ENCODE results near the gene USP36.
"Not testable (repeated sequence)": the region's sequence is repeated elsewhere in the genome, so short reads cannot be mapped to it uniquely, and the experiment has no call there.

USP36 gene

DNA sequence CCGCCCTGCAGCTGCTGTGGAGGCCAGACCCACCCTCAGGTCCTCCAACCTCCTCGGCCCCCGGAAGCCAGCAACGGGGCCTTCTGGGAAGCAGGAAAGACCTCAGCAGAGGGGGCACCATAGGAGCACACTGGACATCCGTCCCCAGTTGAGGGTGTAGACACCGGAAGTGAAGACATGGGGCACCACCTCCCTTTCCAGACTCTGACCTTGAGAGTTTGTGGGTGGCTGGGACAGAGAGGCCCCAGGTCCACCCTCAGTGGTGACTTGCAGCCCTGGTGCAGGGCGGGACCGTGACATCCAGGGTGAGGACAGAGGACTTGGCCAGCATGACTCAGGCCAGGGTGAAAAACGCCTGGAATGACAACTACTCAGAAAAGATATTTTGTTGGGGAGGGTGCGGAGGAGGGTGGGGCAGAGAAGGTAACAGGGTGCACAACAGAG lies 42.5 kb upstream of the USP36 start:
- no peaks in the 10 kb centered on the region for H3K36me3 ChIP-seq (ENCODE audit: control insufficient read depth in 1 of 2, insufficient read depth in 2 of 2, low read length in 2 of 2)
- peak overlapping the region; percentile 16 to 32 for H3K4me3 ChIP-seq (ENCODE audit: low read depth in 1 of 2, low read length in 2 of 2)
- H3K9me3 ChIP-seq (ENCODE audit: control insufficient read depth in 1 of 2, low read length in 2 of 2) = no peaks in the 10 kb centered on the region
- peak overlapping the region in 1 of 2 donors; percentile 14 for H3K9ac ChIP-seq (ENCODE audit: low read depth in 1 of 2, low read length in 2 of 2)
- H3K27me3 ChIP-seq (ENCODE audit: control insufficient read depth in 1 of 2, insufficient read depth in 2 of 2, low read length in 2 of 2) = no peaks in the 10 kb centered on the region
- peaks cover 40 to 43% of the 10 kb centered on the region in 2 donors for H3K4me1 ChIP-seq (ENCODE audit: control insufficient read depth in 1 of 2, insufficient read depth in 2 of 2, low read length in 2 of 2)
- H3K27ac ChIP-seq (ENCODE audit: low read depth, low read length) = peak overlapping the region; percentile 80

GRCh38 chr17:78882540-78883088 lies 42.0 kb upstream of the USP36 start:
- H3K9ac ChIP-seq (ENCODE audit: low read depth in 1 of 2, low read length in 2 of 2) = peak overlapping the region; percentile 12 to 14
- no peak overlapping the region for H3K4me3 ChIP-seq (ENCODE audit: low read depth in 1 of 2, low read length in 2 of 2)
- no peaks in the 10 kb centered on the region for H3K27me3 ChIP-seq (ENCODE audit: control insufficient read depth in 1 of 2, insufficient read depth in 2 of 2, low read length in 2 of 2)
- H3K36me3 ChIP-seq (ENCODE audit: control insufficient read depth in 1 of 2, insufficient read depth in 2 of 2, low read length in 2 of 2) = no peaks in the 10 kb centered on the region
- peak overlapping the region; percentile 80 for H3K27ac ChIP-seq (ENCODE audit: low read depth, low read length)
- peaks cover 40 to 43% of the 10 kb centered on the region in 2 donors for H3K4me1 ChIP-seq (ENCODE audit: control insufficient read depth in 1 of 2, insufficient read depth in 2 of 2, low read length in 2 of 2)
- no peaks in the 10 kb centered on the region for H3K9me3 ChIP-seq (ENCODE audit: control insufficient read depth in 1 of 2, low read length in 2 of 2)

DNA sequence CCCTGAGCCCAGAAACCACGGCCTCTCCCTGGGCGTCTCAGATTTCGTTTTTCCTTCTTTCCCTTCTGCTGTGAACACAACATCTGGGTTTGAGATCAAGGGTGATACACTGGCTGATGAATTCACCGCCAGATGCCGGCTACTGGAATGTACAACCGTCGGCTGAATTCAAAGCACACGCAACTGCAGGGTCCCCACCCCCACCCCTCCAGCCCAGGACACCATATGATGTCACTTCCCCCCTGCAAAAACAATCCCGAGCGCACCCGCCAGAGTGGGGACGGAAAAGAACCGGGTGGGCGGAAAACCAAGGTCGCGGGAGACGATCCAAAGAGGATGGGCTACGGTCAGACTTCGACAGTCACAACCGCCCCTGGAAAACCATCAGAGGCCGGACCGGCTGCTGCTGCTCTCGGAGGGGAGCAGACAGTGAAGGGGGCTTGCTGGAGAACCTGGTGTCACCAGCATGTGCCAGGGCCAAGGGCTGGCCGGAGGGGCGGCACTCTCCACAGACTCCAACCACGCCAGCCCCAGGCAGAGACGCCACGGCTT lies 39.1 kb upstream of the USP36 start:
- Histone ChIP-seq H3K27me3 (ENCODE audit: control insufficient read depth in 1 of 2, insufficient read depth in 2 of 2, low read length in 2 of 2) (no peaks in the 10 kb centered on the region), H3K4me3 (ENCODE audit: low read depth in 1 of 2, low read length in 2 of 2) (no peak overlapping the region), H3K9ac (ENCODE audit: low read depth in 1 of 2, low read length in 2 of 2) (peak overlapping the region; percentile 38 to 39), H3K9me3 (ENCODE audit: control insufficient read depth in 1 of 2, low read length in 2 of 2) (no peaks in the 10 kb centered on the region), H3K27ac (ENCODE audit: low read depth, low read length) (peak overlapping the region; percentile 84), H3K36me3 (ENCODE audit: control insufficient read depth in 1 of 2, insufficient read depth in 2 of 2, low read length in 2 of 2) (no peaks in the 10 kb centered on the region), H3K4me1 (ENCODE audit: control insufficient read depth in 1 of 2, insufficient read depth in 2 of 2, low read length in 2 of 2) (peaks cover 31 to 46% of the 10 kb centered on the region in 2 donors)

GRCh38 chr17:78878871-78879527 lies 38.4 kb upstream of the USP36 start:
- H3K27me3 ChIP-seq (ENCODE audit: control insufficient read depth in 1 of 2, insufficient read depth in 2 of 2, low read length in 2 of 2) = no peaks in the 10 kb centered on the region
- H3K4me3 ChIP-seq (ENCODE audit: low read depth in 1 of 2, low read length in 2 of 2) = no peak overlapping the region
- H3K9me3 ChIP-seq (ENCODE audit: control insufficient read depth in 1 of 2, low read length in 2 of 2) = no peaks in the 10 kb centered on the region
- H3K36me3 ChIP-seq (ENCODE audit: control insufficient read depth in 1 of 2, insufficient read depth in 2 of 2, low read length in 2 of 2) = no peaks in the 10 kb centered on the region
- H3K9ac ChIP-seq (ENCODE audit: low read depth in 1 of 2, low read length in 2 of 2) = peak overlapping the region; percentile 35 to 38
- H3K4me1 ChIP-seq (ENCODE audit: control insufficient read depth in 1 of 2, insufficient read depth in 2 of 2, low read length in 2 of 2) = peaks cover 24 to 38% of the 10 kb centered on the region in 2 donors
- H3K27ac ChIP-seq (ENCODE audit: low read depth, low read length) = peak overlapping the region; percentile 62

DNA sequence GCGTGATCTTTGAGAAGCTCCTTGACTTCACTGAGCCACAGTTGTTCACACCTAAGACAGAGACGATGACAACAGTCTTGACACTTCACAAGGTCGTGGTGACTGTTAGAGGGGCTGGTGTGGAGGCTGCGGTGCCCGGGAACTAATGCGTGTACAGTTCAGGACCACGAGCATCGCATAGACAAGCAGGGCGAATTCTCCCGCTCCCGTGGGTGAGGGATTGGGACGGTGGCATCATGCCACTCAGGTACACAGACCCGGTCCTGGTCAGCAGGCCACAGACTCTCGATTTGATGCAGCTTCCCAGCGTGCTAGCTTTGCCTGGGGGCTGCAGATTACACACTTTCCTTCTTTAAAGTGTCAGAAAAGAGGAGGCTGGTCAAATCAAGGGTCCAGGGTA lies 37.6 kb upstream of the USP36 start:
- no peaks in the 10 kb centered on the region for H3K9me3 ChIP-seq (ENCODE audit: control insufficient read depth in 1 of 2, low read length in 2 of 2)
- H3K36me3 ChIP-seq (ENCODE audit: control insufficient read depth in 1 of 2, insufficient read depth in 2 of 2, low read length in 2 of 2) = peaks cover 0 to 4% of the 10 kb centered on the region in 2 donors
- H3K9ac ChIP-seq (ENCODE audit: low read depth in 1 of 2, low read length in 2 of 2) = no peak overlapping the region
- no peak overlapping the region for H3K27ac ChIP-seq (ENCODE audit: low read depth, low read length)
- H3K4me1 ChIP-seq (ENCODE audit: control insufficient read depth in 1 of 2, insufficient read depth in 2 of 2, low read length in 2 of 2) = peaks cover 17 to 31% of the 10 kb centered on the region in 2 donors
- no peak overlapping the region for H3K4me3 ChIP-seq (ENCODE audit: low read depth in 1 of 2, low read length in 2 of 2)
- H3K27me3 ChIP-seq (ENCODE audit: control insufficient read depth in 1 of 2, insufficient read depth in 2 of 2, low read length in 2 of 2) = no peaks in the 10 kb centered on the region

GRCh38 chr17:78876954-78877517 lies 36.4 kb upstream of the USP36 start:
- not testable (repeated sequence) for H3K36me3 ChIP-seq (ENCODE audit: control insufficient read depth in 1 of 2, insufficient read depth in 2 of 2, low read length in 2 of 2); H3K9me3 ChIP-seq (ENCODE audit: control insufficient read depth in 1 of 2, low read length in 2 of 2); H3K27me3 ChIP-seq (ENCODE audit: control insufficient read depth in 1 of 2, insufficient read depth in 2 of 2, low read length in 2 of 2); H3K4me3 ChIP-seq (ENCODE audit: low read depth in 1 of 2, low read length in 2 of 2); H3K9ac ChIP-seq (ENCODE audit: low read depth in 1 of 2, low read length in 2 of 2); H3K27ac ChIP-seq (ENCODE audit: low read depth, low read length)
- peaks cover 12 to 21% of the 10 kb centered on the region in 2 donors for H3K4me1 ChIP-seq (ENCODE audit: control insufficient read depth in 1 of 2, insufficient read depth in 2 of 2, low read length in 2 of 2)

GRCh38 chr17:78876094-78876597 lies 35.5 kb upstream of the USP36 start:
- no peaks in the 10 kb centered on the region for H3K27me3 ChIP-seq (ENCODE audit: control insufficient read depth in 1 of 2, insufficient read depth in 2 of 2, low read length in 2 of 2)
- H3K4me3 ChIP-seq (ENCODE audit: low read depth in 1 of 2, low read length in 2 of 2) = no peak overlapping the region
- no peaks in the 10 kb centered on the region for H3K9me3 ChIP-seq (ENCODE audit: control insufficient read depth in 1 of 2, low read length in 2 of 2)
- peaks cover 12 to 21% of the 10 kb centered on the region in 2 donors for H3K4me1 ChIP-seq (ENCODE audit: control insufficient read depth in 1 of 2, insufficient read depth in 2 of 2, low read length in 2 of 2)
- peaks cover 0 to 4% of the 10 kb centered on the region in 2 donors for H3K36me3 ChIP-seq (ENCODE audit: control insufficient read depth in 1 of 2, insufficient read depth in 2 of 2, low read length in 2 of 2)
- H3K27ac ChIP-seq (ENCODE audit: low read depth, low read length) = no peak overlapping the region
- H3K9ac ChIP-seq (ENCODE audit: low read depth in 1 of 2, low read length in 2 of 2) = no peak overlapping the region

GRCh38 chr17:78875363-78876093 lies 34.9 kb upstream of the USP36 start:
- no peak overlapping the region for H3K9ac ChIP-seq (ENCODE audit: low read depth in 1 of 2, low read length in 2 of 2)
- H3K4me1 ChIP-seq (ENCODE audit: control insufficient read depth in 1 of 2, insufficient read depth in 2 of 2, low read length in 2 of 2) = peaks cover 12 to 21% of the 10 kb centered on the region in 2 donors
- peaks cover 0 to 8% of the 10 kb centered on the region in 2 donors for H3K36me3 ChIP-seq (ENCODE audit: control insufficient read depth in 1 of 2, insufficient read depth in 2 of 2, low read length in 2 of 2)
- no peak overlapping the region for H3K27ac ChIP-seq (ENCODE audit: low read depth, low read length)
- no peaks in the 10 kb centered on the region for H3K27me3 ChIP-seq (ENCODE audit: control insufficient read depth in 1 of 2, insufficient read depth in 2 of 2, low read length in 2 of 2)
- H3K4me3 ChIP-seq (ENCODE audit: low read depth in 1 of 2, low read length in 2 of 2) = no peak overlapping the region
- no peaks in the 10 kb centered on the region for H3K9me3 ChIP-seq (ENCODE audit: control insufficient read depth in 1 of 2, low read length in 2 of 2)

DNA sequence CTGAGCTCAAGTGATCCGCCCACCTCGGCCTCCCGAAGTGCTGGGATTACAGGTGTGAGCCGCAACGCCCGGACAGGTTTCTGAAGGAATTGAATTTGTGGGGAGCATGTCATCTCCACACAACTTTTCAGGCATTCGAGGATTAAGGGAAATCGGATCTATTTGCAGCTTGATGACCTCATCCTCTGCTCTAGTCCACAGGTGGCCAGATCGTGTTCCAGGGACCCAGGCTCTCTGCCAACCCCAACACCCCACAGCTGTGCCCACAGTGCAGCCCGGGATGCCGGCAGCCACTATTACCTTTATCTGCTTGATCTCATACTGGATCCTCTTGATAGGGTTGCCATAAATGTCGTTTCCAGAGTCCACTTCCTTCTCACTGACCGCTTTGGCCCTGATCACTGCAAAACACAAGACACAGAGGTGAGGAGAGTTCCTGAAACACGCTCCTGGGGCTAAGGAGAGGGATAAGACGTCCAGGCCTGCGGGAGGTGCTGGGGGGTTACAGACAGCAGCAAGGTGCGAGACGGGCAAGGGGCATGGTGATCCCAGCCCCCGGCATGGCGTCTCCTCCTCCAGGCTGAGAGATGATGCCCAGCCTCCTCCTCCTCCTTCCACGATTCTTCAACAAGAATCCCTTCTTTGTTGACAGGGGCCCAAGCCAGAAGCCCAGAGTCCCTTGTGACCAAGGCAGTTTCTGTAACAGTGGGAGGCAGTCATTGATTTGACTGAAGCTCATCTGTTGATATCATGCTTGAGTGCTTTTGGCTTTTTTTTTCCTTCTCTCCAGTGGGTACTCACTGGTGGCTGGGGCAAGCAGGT lies 33.1 kb upstream of the USP36 start:
- no peak overlapping the region for H3K9ac ChIP-seq (ENCODE audit: low read depth in 1 of 2, low read length in 2 of 2)
- no peaks in the 10 kb centered on the region for H3K9me3 ChIP-seq (ENCODE audit: control insufficient read depth in 1 of 2, low read length in 2 of 2)
- peaks cover 0 to 9% of the 10 kb centered on the region in 2 donors for H3K36me3 ChIP-seq (ENCODE audit: control insufficient read depth in 1 of 2, insufficient read depth in 2 of 2, low read length in 2 of 2)
- H3K27ac ChIP-seq (ENCODE audit: low read depth, low read length) = no peak overlapping the region
- no peaks in the 10 kb centered on the region for H3K27me3 ChIP-seq (ENCODE audit: control insufficient read depth in 1 of 2, insufficient read depth in 2 of 2, low read length in 2 of 2)
- no peak overlapping the region for H3K4me3 ChIP-seq (ENCODE audit: low read depth in 1 of 2, low read length in 2 of 2)
- peaks cover under 1 to 10% of the 10 kb centered on the region in 2 donors for H3K4me1 ChIP-seq (ENCODE audit: control insufficient read depth in 1 of 2, insufficient read depth in 2 of 2, low read length in 2 of 2)

All from duodenal mucosa (tissue), 2 donors.